ENCODE results near the gene F7.
"Not testable (repeated sequence)": the region's sequence is repeated elsewhere in the genome, so short reads cannot be mapped to it uniquely, and the experiment has no call there.

The F7 gene

DNA sequence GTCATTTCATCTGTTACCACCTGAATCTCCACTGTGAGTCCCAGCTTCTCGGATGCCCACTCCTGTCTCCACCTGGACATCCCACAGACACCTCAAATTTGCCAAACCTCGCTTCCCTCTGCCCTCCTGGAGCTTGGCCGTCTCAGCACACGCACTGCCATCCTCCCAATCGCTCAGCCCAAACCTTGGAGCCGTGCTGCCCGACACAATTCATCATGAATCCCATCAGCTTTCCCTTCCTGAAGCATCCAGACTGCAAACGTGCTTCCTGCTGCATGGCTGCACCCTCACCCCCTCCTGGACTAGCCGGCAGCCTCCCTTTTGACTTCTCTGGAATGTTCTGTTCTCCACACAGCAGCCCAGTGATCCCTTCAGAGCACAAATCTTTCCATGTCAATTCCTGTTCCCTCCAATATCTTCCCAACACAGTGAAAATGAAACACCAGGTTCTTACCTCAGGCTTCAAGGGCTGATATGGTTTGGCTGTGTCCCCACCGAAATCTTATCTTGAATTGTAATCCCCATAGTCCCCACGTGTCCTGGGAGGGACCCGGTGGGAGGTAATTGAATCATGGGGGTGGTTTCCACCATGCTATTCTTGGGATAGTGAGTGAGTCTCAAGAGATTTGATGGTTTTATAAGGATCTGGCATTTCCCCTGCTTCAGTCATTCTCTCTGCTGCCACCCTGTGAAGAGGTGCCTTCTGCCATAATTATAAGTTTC is 51.8 kb downstream of the F7 start:
- DNase-seq: peak; percentile 33

DNA sequence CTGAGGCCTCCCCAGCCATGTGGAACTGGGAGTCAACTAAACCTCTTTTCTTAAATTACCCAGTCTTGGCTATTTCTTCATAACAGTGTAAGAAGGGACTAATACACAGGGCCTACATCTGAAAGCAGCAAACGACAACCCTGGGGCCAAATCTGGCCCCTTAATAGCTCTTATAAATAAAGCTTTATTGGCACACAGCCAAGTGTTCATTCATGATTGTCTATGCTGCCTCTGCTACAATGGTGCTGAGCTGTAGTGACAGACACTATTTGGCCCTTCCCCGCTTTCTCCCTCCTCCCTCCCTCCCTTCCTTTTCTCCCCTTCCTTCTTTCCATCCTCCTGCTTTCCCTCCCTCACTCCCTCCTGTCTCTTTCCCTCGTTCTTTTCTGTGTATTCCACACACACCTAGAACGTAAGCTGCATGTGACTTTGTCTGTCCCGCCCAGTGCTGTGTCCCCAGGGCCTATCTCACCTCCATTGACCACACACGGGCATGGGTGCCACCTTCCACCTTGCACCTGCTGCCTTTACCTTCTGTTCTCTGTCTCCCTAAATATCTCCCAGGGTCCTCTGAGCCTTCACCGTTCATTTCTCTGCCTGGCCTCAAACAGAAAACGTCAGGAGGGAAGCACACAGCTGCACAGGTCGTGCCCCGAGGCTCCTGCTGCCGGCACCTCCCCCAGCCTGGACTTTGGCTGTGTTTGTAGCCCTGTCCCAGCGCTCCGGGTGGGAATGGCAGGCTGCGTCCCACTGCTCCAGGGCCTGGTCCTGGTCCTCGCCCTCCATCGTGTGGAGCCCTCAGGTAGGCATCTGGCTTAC is 52.5 kb downstream of the F7 start, which contains the start of gene PROZ:
Gene PROZ, plus strand, starts transcription at position 720 of the 819 bp plus-strand sequence. Its CDS starts 13 bp downstream, at position 733.
- DNase-seq: peak; percentile 33

DNA sequence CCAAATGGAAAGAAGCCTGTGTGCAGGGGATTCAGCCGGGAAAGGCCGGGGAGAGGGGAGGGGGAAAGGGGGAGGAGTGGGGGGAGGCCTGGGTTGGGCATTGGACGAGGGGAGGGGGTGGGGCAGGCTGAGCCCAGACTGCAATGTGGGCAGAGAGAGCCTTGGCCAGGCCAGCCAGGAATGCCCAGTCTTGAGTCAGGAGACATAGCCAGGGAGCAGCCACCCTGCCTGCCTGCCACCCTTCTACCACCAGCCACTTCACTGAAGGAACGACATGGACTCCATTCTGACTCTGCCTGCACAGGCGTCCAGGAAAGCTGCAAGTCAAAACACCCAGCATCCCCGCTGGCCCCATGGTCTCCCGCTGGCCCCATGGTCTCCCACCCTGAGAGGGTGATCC is 53.4 kb downstream of the F7 start:
- DNase-seq: no peak

DNA sequence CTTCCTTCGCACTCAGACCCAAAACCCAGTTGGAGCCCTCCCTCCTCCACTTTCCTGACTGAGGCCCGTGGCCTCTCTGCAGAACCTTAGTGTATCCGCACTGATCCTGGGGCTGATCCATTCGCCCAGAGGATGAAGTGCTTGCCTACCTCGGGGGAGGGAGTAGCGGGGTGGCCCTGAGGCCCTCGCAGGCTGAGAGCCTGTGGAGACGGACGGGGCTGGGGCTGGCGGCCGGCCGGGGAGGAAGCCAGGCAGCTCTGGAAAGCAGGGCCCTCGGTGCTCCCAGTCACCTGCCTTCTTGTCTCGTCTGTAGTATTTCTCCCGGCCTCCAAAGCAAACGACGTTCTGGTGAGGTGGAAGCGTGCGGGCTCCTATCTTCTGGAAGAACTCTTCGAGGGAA is 54.1 kb downstream of the F7 start:
- no peak for DNase-seq

DNA sequence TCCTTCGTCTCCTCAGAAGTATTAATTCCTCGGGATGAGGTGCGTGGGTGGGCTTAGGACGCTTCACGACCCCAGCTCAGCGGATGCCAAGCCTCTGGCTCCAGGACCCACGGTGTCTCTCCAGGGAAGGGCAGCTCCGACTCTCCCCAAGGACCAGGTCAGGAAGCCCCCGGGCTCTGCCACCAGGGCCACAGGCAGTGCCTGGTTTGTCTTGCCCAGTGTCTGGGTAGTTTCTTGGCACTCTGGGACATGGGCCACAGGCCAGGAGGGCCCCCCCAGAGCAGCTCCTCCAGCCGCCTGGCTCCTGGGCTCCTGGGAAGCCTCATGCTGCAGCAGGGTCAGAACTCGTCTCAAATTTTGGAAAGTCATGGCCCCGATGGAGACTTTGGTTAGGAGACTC is 55.4 kb downstream of the F7 start:
- no peak for DNase-seq

DNA sequence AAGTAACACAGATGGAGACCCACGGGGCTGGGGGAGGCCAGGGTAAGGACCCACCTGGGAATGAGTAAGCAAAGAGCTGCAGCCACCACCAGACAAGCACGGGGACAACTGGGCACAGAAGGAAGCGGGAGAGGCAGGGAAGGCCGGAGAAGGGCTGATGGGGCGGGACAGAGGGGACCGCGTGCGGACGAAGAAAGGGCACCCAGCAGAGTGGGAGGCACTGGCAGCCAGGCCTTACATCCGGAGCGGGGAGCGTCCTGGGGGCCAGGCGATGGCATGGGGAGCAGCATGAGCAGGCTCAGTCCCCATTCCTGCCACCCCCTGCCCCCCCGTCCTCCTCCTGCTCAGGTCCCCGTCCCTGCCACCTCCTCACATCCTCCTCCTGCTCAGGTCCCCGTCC is 55.8 kb downstream of the F7 start:
- DNase-seq: no peak

DNA sequence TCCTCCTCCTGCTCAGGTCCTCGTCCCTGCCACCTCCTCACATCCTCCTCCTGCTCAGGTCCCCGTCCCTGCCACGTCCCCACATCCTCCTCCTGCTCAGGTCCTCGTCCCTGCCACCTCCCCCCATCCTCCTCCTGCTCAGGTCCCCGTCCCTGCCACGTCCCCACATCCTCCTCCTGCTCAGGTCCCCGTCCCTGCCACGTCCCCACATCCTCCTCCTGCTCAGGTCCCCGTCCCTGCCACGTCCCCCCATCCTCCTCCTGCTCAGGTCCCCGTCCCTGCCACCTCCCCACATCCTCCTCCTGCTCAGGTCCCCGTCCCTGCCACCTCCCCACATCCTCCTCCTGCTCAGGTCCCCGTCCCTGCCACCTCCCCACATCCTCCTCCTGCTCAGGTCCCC is 56.4 kb downstream of the F7 start:
- DNase-seq: not testable (repeated sequence)

DNA sequence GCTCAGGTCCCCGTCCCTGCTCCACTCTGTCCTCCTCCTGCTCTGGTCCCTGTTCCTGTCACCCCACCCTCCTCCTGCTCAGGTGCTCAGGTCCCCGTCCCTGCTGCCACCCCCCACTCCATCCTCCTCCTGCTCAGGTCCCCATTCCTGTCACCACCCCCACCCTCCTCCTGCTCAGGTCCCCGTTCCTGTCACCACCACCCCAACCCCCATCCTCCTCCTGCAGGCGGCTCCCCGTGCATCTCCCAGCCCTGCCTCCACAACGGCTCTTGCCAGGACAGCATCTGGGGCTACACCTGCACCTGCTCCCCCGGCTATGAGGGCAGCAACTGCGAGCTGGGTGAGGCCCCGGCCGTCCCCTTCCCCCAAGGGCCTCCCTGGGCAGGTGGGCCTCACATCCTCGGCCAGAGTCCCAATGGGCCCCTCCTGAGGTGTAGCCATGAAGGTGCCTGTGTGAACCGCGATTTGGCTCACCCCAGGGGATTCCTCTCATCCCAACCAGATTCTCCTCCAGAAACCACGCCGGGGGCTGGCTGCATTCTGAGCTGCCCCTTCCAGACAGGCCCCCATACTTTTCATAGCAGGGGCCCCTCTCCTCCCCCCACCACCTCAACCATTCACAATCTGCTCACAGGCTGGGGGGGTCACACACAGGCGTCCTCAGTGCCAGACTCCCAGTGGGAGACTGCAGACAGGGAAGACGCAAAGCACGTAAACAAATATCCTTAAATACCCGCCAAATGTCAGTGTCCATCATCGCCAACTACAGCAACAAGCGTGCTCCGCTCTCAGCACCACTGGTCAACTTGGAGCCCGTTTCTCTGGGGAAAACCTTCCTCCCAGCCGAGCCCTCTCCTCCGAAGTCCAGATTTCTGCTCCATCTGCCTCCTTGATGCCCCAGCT is 57.4 kb downstream of the F7 start:
- DNase-seq: peak; percentile 63

DNA sequence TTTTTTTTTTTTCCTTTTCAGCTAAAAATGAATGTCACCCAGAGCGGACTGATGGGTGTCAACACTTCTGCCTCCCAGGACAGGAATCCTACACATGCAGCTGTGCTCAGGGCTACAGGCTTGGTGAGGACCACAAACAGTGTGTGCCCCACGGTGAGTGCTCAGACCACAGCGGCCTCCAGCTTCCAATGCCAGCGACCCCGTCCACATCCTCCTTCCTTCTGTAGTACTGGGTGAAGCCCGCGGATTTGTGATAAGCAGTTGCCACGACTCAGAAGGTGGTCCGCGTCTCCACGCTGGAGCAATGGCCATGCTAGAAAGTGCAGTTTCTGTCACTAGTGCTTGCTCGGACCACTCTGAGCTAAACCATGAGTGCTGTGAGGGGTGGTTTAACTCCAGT is 58.9 kb downstream of the F7 start:
- DNase-seq: no peak

DNA sequence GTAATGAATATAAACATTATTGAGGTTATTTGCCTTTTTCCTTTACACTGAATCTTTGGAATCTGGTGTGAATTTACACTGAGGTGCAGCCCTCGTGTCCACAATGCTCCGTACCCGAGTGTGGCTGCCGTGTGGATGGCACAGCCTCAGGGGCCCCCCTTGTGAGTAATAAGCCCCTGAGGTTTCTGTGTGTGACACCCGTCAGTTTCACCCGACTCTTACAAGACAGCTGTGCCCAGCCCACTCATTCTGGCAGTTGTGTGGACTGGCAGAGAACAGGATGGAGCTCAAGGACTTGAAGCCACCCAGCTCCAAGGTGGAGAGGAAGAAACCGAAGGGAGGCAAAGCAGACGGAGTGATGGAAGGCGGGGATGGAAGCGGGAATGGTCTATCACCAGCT is 60.7 kb downstream of the F7 start:
- no peak for DNase-seq

DNA sequence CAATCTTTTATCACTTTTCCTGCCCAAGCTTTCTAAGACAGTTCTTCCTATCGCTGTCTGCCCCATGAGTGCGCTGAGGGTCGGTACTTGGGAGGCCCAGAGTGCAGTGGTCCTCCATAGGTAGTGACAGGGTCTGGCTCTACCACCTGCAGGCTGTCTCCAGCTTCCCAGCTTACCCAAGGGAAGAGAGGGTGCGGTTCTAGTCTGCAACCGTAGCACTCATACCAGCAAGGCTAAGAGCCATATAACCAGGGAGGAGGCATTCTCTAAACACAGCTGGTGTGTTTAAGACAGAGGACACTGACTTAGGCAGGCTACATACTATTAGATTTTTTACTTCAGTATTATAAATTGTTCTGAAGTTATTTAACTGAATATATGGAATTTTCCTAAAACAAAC is 61.1 kb downstream of the F7 start:
- DNase-seq: no peak

DNA sequence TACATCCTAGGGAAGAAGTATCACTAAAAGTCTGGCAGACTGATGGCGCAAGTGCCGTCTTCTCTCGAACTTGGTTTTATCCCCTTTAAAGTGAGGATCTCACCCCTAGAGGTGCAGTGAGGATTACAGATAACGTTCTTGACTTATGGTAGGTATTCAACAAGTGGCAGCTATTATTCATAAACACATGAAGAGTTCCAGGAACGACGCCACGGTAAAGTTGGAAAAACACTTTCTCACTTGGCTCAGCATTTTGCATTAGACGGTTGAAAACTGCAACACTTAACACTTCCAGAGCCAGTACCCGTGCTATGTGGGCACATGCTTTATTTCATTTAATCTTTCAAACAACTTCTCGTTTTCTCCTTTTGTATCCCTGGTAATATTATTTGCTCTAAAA is 61.6 kb downstream of the F7 start:
- no peak for DNase-seq

DNA sequence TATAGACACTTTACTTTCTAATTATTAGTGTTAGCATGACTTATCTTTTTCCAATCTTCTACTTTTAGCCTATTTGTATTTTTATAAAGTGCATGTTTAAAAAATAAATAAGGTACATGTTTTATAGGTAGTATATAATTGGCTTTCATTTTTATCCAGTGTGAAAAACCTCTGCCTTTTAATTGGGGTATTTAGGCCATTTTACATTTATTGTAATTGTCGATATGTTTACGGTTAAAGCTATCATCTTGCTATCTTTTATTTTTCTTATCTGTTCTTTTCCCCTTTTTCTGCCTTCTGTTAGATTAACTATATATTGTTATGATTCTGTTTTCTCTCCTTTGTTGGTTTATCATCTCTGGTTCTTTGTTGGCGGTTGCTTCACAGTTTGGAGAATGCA is 62.0 kb downstream of the F7 start:
- no peak for DNase-seq

DNA sequence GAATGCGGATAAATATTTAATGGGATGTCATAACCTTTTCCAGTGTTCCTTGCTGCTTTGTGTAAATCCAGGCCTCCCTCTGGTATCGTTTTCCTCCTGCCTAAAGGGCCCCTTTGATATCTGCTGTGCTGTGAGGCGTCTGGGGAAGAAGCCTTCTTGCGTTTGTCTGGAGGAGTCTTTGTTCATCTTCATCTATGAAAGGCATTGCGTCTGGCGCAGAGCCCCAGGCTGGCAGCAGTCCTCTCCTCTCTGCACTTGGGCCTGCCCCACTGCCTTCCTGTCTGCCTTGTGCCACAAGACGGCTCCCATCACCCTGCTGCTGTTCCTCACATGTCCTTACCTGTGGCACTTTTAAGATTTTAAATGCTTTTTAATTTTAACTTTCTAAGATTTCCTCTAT is 62.6 kb downstream of the F7 start:
- DNase-seq: no peak

DNA sequence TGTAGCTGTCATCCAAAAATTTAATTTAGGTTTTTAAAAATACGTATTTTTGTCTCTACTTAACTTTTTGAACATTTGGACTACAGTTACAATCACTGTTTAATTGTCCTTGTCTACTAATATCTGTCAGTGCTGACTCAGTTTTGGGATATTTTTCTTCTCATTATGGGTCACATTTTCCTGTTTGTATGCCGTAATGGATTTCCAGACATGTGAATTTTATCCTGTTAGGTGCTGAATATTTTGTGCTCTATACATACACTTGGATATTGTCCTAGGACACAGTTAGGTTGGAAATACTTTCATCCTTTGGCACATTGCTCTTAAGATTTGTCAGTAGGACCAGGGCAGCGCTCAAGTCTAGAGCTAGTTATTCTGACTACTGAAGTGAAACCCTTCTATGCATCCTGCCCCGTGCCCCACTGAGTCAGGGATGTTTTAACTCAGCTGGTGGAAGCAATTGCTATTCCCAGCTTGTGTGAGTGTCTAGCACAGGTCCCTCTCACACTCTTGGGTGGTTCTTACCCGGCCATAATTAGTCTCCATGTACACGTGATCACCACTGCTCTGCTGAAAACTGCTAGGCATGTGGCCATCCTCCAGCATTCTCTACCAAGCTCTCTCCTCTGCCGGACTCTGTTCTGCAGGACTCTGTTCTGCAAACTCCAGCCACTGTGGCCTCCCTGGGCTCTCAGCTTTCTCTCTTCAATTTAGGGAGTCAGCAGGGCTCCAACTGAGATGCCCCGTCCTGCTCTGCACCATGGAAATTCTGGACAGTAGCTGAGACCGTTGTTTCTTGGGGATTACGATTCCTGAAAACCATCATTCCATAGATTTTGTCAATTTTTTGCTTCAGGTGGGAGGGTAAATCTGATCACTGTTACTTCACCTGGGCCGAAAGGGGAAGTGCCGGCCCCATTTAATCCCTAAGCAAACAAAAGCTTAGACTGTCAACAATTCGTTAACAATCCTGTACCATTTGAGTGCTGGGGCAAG is 64.0 kb downstream of the F7 start:
- no peak for DNase-seq
